Adrenal gland (tissue), 5 donors: ENCODE results near the gene KLHL7.

Experiments used
- POLR2A ChIP-seq, 2 donors: fragments of 450-650 bp; IDR thresholded peaks; one replicate each; pipeline ENCODE4 v1.6.1; 2017; ENCODE audit warnings: antibody characterized with exemption in 2 of 2, mild to moderate bottlenecking in 2 of 2, moderate library complexity in 1 of 2
- TF ChIP-seq, protein P1 (sequence below), 6 experiments: fragments of 450-650 bp in 4 of 6; fragments of 200-600 bp in 2 of 6; sonication (generic) in 1 of 6; IDR thresholded peaks; 1 replicate in 5 of 6; 2 replicates in 1 of 6; pipeline versions ENCODE4 v1.5.1 to v1.8.0; 2016 to 2021; ENCODE audit warnings: antibody characterized with exemption in 6 of 6, mild to moderate bottlenecking in 2 of 6, moderate library complexity in 1 of 6
- donor health status: DM: no; HTN: no; CAD: no.

DNA sequence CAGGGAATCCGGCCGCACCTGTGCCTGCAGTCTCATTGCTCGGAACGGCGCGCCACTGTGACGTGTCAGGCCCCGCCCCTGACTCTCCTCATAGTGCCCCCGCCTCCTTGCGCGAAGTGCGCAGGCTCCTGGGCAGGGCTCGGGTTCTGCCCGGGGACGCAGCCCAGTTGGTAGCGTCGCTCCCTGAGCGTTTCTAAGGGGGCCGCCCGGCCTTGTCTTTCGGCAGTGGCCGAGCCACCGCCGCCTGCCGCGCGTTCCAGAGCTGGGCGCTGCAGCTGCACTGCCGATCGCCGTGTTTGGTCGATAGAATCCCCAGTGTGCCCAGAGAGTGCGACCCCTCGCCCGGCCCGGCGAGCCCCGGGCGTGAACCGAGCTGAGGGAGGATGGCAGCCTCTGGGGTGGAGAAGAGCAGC lies at the start of gene KLHL7:
- TF ChIP-seq, protein P1, sequence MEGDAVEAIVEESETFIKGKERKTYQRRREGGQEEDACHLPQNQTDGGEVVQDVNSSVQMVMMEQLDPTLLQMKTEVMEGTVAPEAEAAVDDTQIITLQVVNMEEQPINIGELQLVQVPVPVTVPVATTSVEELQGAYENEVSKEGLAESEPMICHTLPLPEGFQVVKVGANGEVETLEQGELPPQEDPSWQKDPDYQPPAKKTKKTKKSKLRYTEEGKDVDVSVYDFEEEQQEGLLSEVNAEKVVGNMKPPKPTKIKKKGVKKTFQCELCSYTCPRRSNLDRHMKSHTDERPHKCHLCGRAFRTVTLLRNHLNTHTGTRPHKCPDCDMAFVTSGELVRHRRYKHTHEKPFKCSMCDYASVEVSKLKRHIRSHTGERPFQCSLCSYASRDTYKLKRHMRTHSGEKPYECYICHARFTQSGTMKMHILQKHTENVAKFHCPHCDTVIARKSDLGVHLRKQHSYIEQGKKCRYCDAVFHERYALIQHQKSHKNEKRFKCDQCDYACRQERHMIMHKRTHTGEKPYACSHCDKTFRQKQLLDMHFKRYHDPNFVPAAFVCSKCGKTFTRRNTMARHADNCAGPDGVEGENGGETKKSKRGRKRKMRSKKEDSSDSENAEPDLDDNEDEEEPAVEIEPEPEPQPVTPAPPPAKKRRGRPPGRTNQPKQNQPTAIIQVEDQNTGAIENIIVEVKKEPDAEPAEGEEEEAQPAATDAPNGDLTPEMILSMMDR (IDR thresholded peaks at IDR 0.05) = peak in 1 of 6 experiments; percentile 3
- TF ChIP-seq POLR2A (IDR thresholded peaks at IDR 0.05) = peak; percentile 94 to 99
